Measurements from ENCODE around the gene KIRREL1.

KIRREL1 gene

DNA sequence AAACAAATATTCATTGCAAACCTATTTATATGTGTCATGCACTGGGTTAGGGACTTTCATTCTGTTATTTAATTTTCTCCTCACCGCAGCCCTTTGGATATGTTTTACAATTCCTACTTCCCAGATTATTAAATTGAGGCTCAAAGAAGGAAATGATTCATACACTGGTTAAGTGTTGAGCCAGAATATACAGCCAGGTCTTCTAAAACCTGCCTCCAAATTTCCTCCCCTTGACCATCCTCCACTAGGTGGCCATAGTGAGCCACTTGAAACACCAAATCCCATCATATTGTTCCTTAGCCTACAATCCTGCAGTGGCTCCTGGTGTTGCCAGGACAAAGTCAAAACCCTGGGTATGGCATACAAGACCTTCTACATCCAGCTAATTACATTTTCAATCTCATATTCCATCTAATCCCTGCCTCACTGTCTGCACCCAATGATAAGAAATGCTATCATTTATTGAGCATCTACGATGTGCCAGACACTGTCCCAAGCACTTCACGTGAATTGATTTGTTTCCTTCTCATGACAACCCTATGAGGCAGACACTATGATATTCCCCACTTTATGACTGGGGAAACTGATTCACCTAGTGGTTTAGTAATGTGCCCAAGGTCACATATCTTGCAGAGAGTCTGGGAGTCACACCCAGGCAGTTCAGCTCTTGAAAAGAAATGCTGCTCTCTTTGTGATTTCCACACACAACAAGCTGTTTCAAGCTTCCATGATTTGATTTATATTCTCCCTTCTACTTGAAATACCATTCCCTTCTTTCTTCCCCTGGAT, 23.6 kb upstream of the KIRREL1 start:
- DNase-seq (ENCODE audit: extremely low spot score, insufficient read length, low read depth) (no peak), FAIRE-seq (no peak)

GRCh38 chr1:157971769-157972168, 21.7 kb upstream of the KIRREL1 start:
- DNase-seq (ENCODE audit: extremely low spot score, insufficient read length, low read depth) (no peak), FAIRE-seq (no peak)

DNA sequence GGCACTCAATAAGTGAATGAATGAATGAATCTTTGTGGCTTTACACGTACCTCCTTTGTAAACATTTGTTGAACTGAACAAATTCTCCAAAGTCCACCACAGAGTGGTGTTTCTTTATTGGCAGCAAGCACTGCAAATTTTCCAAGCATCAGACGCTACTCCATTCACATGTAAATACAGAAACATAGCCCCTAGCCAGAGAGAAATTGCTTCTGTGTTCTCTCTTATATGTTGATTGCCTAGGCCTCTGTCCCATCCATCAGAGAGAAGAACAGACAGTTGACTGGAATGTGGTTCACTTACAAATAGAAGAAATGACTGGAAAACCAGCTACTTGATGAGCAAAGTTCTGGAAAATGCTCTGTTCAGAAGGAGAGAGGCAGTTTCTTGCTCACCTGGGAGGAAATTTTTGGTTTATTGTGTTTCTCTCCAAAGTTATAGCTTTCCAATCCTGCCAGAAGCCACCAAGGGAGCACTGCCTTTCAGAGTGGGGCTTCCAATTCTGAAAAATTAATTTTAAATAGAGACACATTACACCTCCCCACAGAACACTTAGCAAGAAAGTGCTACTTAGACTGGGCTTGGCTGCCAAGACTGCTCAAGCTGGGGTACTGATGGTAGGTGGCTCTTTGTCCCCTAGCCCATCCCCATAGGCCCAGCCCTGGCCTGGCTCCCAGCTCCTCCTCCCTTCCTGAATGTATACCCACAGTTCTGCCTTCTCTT, 18.1 kb upstream of the KIRREL1 start:
- FAIRE-seq, result no peak

GRCh38 chr1:157976888-157977287, 16.6 kb upstream of the KIRREL1 start:
- FAIRE-seq (no peak), DNase-seq (ENCODE audit: extremely low spot score, insufficient read length, low read depth) (no peak)

More for the DNA sequence above, 18.1 kb upstream of the KIRREL1 start:
- no peak for DNase-seq (ENCODE audit: extremely low spot score, insufficient read length, low read depth)

DNA sequence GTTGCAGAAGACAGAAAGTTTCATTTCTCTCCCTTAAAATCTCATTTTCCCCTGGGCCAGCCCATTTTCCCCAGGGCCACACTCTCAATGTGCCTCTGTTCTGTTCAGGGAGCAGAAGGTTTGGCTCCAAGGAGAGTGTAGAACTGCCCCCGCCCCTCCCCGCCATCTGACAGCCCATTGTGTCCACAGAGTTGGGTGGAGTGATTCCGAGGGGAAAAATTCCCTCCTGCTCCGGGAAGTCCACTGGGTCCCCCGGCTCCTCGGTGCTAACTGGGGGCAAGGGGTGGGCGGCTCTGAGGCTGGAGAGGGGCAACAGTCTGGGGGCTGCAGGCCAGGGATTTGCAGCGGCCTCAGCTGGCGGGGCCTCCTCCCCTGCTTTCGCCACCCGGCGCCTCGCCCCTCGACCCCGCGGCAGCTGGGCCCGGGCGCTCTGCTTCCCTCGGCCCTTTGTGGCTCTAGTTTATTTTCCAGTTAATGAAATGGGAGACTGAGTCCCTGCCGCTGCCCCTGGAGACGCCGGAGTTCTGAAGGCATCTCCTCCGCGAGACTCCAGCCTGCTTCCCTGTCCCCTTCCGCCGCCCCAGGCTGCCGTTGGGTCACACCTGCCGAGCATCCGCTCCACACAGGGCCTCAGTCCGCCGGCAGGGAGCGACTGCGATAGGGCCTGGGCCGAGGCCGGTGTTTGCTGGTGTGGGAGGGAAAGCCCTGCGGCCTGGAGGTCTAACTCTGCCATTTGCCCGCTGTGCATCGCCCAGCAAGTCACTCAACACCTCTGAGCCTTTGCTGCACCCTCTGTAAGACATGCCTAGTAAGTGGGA, 14.7 kb upstream of the KIRREL1 start:
- DNase-seq (ENCODE audit: extremely low spot score, insufficient read length, low read depth), result no peak
- FAIRE-seq, result no peak

DNA sequence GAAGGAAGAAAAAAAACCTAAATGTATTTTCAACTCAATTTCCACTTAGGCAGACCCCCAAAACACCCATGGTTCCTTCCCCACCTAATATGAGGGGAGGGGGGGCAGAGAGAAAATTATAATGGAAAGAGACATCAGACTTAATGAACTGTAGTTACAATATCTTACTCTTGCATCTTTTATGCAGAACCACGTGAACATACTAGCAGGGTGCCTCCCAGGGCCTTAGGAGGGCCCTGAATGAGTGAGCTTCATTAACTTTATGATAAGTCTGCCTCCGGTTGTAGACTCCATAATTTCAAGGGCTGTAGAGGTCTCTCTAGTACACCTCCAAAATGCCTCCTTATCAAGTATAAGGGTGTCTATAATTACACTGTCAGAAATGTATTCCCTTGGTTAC, 11.3 kb upstream of the KIRREL1 start:
- FAIRE-seq (no peak), DNase-seq (ENCODE audit: extremely low spot score, insufficient read length, low read depth) (no peak)

- no peak for FAIRE-seq
These were observed 9.7 kb upstream of the KIRREL1 start for GRCh38 chr1:157983787-157984186.

DNA sequence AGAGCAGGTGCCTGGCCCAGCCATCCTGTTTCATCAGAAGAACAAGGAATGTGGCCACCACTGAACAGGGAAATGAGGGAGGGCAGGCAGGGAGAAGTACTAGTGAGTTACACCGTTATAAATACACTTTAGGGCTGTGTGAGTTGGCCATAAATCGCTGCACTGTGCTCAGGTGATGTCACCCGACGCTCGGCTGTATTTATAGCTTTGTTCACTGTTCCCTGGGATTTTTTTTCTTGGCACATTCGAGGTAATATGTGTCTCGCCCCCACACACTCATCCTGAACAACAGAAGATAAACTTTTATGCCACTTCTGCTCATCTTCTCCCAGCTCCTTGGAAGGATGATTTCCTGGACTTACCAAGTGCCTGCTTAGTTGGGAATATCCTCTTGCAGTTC, 9.0 kb upstream of the KIRREL1 start:
- DNase-seq (ENCODE audit: extremely low spot score, insufficient read length, low read depth), result no peak
- no peak for FAIRE-seq

More at GRCh38 chr1:157983787-157984186, 9.7 kb upstream of the KIRREL1 start:
- DNase-seq (ENCODE audit: extremely low spot score, insufficient read length, low read depth), result no peak

- FAIRE-seq (no peak), DNase-seq (ENCODE audit: extremely low spot score, insufficient read length, low read depth) (no peak)
These were observed 8.0 kb upstream of the KIRREL1 start for GRCh38 chr1:157985473-157985872.

DNA sequence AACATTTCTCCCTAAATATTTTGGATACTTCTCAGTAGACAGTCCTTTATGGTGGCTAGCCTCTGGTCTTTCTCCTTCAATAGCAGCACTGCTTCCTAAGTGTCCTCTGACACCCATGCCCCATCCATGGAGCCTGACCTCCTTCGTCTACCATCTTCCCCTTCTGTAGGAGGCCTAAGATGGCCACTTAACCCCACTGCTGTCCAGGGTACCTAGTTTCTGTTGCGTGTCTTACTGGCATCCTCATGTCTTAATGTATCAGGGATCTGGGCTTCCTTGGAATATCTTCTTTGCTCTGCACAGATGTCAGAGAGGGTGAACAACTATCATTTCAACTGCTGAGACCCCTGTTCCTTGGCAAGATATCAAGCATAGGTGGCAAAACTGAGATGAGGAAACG, 5.4 kb upstream of the KIRREL1 start:
- FAIRE-seq (no peak), DNase-seq (ENCODE audit: extremely low spot score, insufficient read length, low read depth) (no peak)

- DNase-seq (ENCODE audit: extremely low spot score, insufficient read length, low read depth) (peak; percentile 43), FAIRE-seq (peak; percentile 83)
These were observed 1.2 kb upstream of the KIRREL1 start for GRCh38 chr1:157992031-157992832.

DNA sequence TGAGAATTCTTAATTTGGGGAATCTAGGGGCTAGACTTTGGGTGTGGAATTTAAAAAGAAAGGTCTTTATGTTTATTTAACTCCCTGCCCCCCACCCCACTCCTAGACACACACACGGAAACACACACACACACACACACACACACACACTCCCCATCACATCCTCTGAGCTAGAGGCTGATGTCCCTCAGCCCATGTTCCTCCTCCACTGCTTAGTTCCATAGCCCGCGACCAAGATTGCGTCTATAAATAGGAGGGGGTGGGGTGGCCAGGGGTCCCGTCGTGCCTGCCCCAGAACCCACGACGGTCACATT, 655 bp upstream of the KIRREL1 start:
- no peak for FAIRE-seq
- no peak for DNase-seq (ENCODE audit: extremely low spot score, insufficient read length, low read depth)

GRCh38 chr1:157993918-157994605, 617 bp downstream of the KIRREL1 start:
- DNase-seq (ENCODE audit: extremely low spot score, insufficient read length, low read depth) (no peak), FAIRE-seq (no peak)

DNA sequence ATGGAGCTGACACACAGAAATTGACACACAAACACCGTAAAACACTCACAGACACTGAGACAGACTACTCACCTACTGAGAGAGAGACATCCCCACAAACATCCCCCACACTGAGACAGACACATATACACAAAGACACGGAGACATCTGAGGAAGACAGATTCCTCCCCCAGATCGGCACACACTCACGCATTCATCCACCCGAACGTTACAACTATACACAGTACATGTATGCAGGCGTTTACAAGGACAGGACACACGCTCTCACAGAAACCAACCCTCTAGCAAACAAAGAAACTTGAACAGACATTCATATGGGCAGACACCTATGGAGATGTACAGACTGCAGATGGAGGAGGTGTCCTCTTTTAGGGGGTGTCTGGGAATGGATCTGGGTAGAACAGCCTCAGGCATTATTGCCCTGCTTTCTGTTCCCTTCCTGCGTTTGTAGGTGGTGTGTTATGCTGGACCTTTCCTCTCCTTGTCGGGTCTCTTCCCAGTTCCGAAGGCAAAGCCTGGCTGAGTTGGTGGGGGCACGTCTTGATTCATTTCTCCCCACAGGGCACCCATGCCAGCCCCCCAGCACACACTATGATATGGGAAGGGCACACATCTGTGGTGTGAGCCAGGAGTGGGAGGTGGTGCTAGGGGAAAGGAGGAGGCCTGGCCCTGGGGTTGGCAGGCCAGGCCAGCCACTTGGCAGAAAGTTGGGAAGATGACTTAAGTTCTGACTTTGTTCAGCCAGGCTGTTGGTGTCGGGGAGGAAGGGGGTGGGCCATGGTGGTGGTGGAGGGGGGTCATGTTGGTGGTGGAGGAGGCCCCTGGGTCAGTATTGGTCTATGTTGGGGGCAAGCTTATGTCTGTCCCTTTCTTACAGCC, 1.5 kb downstream of the KIRREL1 start:
- DNase-seq (ENCODE audit: extremely low spot score, insufficient read length, low read depth) (no peak), FAIRE-seq (no peak)

GRCh38 chr1:157995583-157996169, 2.2 kb downstream of the KIRREL1 start:
- no peak for FAIRE-seq
- no peak for DNase-seq (ENCODE audit: extremely low spot score, insufficient read length, low read depth)

GRCh38 chr1:157996433-157996832, 3.0 kb downstream of the KIRREL1 start:
- no peak for DNase-seq (ENCODE audit: extremely low spot score, insufficient read length, low read depth)
- FAIRE-seq, result no peak

DNA sequence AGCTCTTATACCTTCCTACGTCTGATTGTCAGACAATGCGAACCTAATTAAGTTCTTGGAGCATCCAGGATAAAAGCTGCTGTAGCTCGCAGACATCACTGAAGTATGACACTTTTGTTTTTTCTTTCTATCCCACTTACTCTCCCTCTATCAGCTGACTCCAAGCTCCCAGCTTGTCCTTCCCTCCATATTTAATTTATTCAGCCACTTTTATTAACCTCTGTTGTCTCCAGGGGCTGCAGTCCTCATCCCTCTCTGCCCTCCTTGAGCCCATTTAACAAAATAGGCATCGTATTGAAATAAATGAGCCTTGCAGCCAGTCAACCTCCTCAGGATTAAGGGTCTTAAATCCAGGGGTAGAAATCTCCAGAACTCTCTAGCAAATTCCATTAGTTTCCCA, 7.1 kb downstream of the KIRREL1 start:
- FAIRE-seq (no peak), DNase-seq (ENCODE audit: extremely low spot score, insufficient read length, low read depth) (no peak)

GRCh38 chr1:158002022-158002630, 8.7 kb downstream of the KIRREL1 start:
- FAIRE-seq (no peak), DNase-seq (ENCODE audit: extremely low spot score, insufficient read length, low read depth) (no peak)

Data from GM18507 (cell line).